ENCODE data around the gene AGAP1. TPM values are rescaled to one million over a fixed set of nuclear protein-coding genes. Genes with fewer than 3 reads are reported as not detected.

The AGAP1 gene
- polyA plus RNA-seq, 1 donor from 2014 or later = 17.4 TPM

GRCh38 chr2:235570256-235570655 is 76.4 kb downstream of the AGAP1 start:
- Histone ChIP-seq H3K79me2 (replicated peaks; ENCODE audit: insufficient read depth, low read length) (no peaks in the 10 kb centered on the region), H3K9me3 (ENCODE audit: low read length) (no peaks in the 10 kb centered on the region), H3K4me2 (ENCODE audit: low read length) (no peak overlapping the region), H3K36me3 (ENCODE audit: insufficient read depth, low read length) (no peaks in the 10 kb centered on the region), H2AFZ (ENCODE audit: low read depth, low read length) (no peak overlapping the region), H3F3A (ENCODE audit: insufficient read depth, low read length, poor library complexity, severe bottlenecking) (no peaks in the 10 kb centered on the region), H3K9ac (ENCODE audit: low read length) (no peak overlapping the region), H3K27me3 (ENCODE audit: insufficient read depth, low read depth, low read length) (no peaks in the 10 kb centered on the region), H3K9me2 (ENCODE audit: insufficient read depth, low read length) (no peaks in the 10 kb centered on the region), H4K20me1 (ENCODE audit: insufficient read depth) (no peaks in the 10 kb centered on the region), H3K27ac (ENCODE audit: low read length) (no peak overlapping the region), H3K4me3 (ENCODE audit: low read length) (no peak overlapping the region)
- TF ChIP-seq CTCF (IDR thresholded peaks at IDR 0.05; ENCODE audit: poor library complexity, severe bottlenecking) = no peak
- TF ChIP-seq SMC3 (conservative IDR thresholded peaks at IDR 0.05; ENCODE audit: poor library complexity) = no peak
- TF ChIP-seq RAD21 (conservative IDR thresholded peaks at IDR 0.05) = no peak
- TF ChIP-seq POLR2AphosphoS5 (IDR thresholded peaks at IDR 0.05) = no peak
- no peak for TF ChIP-seq EP300 (conservative IDR thresholded peaks at IDR 0.05; ENCODE audit: poor library complexity, severe bottlenecking)
- TF ChIP-seq, protein P1, sequence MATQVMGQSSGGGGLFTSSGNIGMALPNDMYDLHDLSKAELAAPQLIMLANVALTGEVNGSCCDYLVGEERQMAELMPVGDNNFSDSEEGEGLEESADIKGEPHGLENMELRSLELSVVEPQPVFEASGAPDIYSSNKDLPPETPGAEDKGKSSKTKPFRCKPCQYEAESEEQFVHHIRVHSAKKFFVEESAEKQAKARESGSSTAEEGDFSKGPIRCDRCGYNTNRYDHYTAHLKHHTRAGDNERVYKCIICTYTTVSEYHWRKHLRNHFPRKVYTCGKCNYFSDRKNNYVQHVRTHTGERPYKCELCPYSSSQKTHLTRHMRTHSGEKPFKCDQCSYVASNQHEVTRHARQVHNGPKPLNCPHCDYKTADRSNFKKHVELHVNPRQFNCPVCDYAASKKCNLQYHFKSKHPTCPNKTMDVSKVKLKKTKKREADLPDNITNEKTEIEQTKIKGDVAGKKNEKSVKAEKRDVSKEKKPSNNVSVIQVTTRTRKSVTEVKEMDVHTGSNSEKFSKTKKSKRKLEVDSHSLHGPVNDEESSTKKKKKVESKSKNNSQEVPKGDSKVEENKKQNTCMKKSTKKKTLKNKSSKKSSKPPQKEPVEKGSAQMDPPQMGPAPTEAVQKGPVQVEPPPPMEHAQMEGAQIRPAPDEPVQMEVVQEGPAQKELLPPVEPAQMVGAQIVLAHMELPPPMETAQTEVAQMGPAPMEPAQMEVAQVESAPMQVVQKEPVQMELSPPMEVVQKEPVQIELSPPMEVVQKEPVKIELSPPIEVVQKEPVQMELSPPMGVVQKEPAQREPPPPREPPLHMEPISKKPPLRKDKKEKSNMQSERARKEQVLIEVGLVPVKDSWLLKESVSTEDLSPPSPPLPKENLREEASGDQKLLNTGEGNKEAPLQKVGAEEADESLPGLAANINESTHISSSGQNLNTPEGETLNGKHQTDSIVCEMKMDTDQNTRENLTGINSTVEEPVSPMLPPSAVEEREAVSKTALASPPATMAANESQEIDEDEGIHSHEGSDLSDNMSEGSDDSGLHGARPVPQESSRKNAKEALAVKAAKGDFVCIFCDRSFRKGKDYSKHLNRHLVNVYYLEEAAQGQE (IDR thresholded peaks at IDR 0.05; ENCODE audit: borderline replicate concordance) = no peak

DNA sequence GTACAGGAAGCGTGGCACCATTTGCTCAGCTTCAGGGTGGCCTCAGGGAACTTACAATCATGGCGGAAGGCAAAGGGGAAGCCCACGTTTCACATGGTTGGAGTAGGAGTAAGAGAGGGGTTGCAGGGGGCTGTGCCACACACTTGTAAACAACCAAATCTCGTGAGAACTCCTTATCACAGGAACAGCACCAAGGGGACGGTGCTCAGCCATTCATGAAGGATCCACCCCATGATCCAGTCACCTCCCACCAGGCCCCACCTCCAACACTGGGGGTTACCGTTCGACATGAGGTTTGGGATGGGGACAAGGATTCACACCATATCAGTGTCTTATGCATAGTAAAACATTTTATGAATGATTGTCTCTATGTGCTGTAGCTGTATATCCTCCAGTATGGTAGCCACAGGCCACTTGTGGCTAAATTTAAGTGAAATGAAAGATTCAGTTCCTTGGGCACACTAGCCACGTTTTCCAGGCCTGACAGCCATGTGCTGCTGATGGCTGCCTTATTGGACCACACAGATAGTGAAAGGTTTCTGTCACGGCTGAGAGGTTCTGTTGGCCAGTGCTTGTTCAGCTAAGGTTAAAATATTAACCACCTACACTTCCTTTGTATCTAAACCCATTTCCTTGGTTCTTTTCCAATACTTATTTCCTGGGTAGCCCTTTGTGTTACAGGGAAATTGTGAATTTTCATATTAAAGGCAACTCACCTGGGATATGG is 77.3 kb downstream of the AGAP1 start:
- Histone ChIP-seq H3K9me2 (ENCODE audit: insufficient read depth, low read length) (no peaks in the 10 kb centered on the region), H2AFZ (ENCODE audit: low read depth, low read length) (no peak overlapping the region), H3F3A (ENCODE audit: insufficient read depth, low read length, poor library complexity, severe bottlenecking) (no peaks in the 10 kb centered on the region), H3K9me3 (ENCODE audit: low read length) (no peaks in the 10 kb centered on the region), H4K20me1 (ENCODE audit: insufficient read depth) (no peaks in the 10 kb centered on the region), H3K27me3 (ENCODE audit: insufficient read depth, low read depth, low read length) (no peaks in the 10 kb centered on the region), H3K36me3 (ENCODE audit: insufficient read depth, low read length) (no peaks in the 10 kb centered on the region), H3K9ac (ENCODE audit: low read length) (no peak overlapping the region), H3K4me3 (ENCODE audit: low read length) (no peak overlapping the region), H3K4me2 (ENCODE audit: low read length) (no peak overlapping the region), H3K27ac (ENCODE audit: low read length) (no peak overlapping the region), H3K79me2 (replicated peaks; ENCODE audit: insufficient read depth, low read length) (no peaks in the 10 kb centered on the region)
- no peak for TF ChIP-seq EZH2 (IDR thresholded peaks at IDR 0.05; ENCODE audit: borderline replicate concordance, insufficient read depth, low read length, poor library complexity, severe bottlenecking)
- no peak for TF ChIP-seq POLR2AphosphoS5 (IDR thresholded peaks at IDR 0.05)
- TF ChIP-seq SMC3 (conservative IDR thresholded peaks at IDR 0.05; ENCODE audit: poor library complexity) = no peak
- no peak for TF ChIP-seq EP300 (conservative IDR thresholded peaks at IDR 0.05; ENCODE audit: poor library complexity, severe bottlenecking)
- no peak for TF ChIP-seq RAD21 (conservative IDR thresholded peaks at IDR 0.05)
- no peak for TF ChIP-seq CTCF (IDR thresholded peaks at IDR 0.05; ENCODE audit: poor library complexity, severe bottlenecking)
- TF ChIP-seq TAF1 (IDR thresholded peaks at IDR 0.05; ENCODE audit: low read depth) = no peak
- TF ChIP-seq, protein P1 (IDR thresholded peaks at IDR 0.05; ENCODE audit: borderline replicate concordance) = no peak
- TF ChIP-seq MXI1 (conservative IDR thresholded peaks at IDR 0.05; ENCODE audit: poor library complexity, severe bottlenecking) = no peak

Data from neural cell (in vitro differentiated cells).